Right atrium auricular region (tissue), 2 donors: Measurements from ENCODE around the gene UBE2Q2. TPM values are rescaled to one million over a fixed set of nuclear protein-coding genes. Genes with fewer than 3 reads are reported as not detected.
A peak's percentile ranks its signal among the peaks of the same experiment; 100 is the strongest.

Source experiments
- DNase-seq: peaks from one replicate; pipeline ENCODE4 v3.0.0-alpha.2; 2019; ENCODE audit warnings: low spot score
- H3K27ac ChIP-seq, 2 donors: fragments of 200-600 bp; sonication (generic); 1 replicate in 1 of 2; 2 replicates in 1 of 2; pipeline ENCODE4 v1.5.1; 2016 to 2019
- H3K27me3 ChIP-seq, 2 donors: fragments of 200-600 bp; sonication (generic); one replicate each; pipeline versions ENCODE4 v1.5.1 to v1.6.0; 2017 to 2019
- H3K36me3 ChIP-seq: fragments of 200-600 bp; sonication (generic); one replicate; pipeline ENCODE4 v1.5.1; 2016
- H3K4me1 ChIP-seq, 2 donors: fragments of 200-600 bp; sonication (generic); one replicate each; pipeline versions ENCODE4 v1.5.1 to v1.6.0; 2017 to 2019
- H3K4me3 ChIP-seq, 2 donors: fragments of 200-600 bp; sonication (generic); 1 replicate in 1 of 2; 2 replicates in 1 of 2; pipeline ENCODE4 v1.5.1; 2017 to 2019; ENCODE audit warnings: mild to moderate bottlenecking in 1 of 2, moderate library complexity in 1 of 2
- H3K9me3 ChIP-seq, 2 donors: fragments of 200-600 bp; sonication (generic); one replicate each; pipeline ENCODE4 v1.5.1; 2019
- total RNA-seq, 2 donors: library from RNA; depleted of rRNA; stranded (reverse); fragments of >200 nt; gene quantifications; one replicate each; pipeline ENCODE4 v1.1.0, GENCODE V29; 2016
- TF ChIP-seq, protein P1 (sequence below), 2 donors: fragments of 200-600 bp; sonication (generic); IDR thresholded peaks; one replicate each; pipeline ENCODE4 v1.5.1; 2019; ENCODE audit warnings: antibody characterized with exemption in 2 of 2

UBE2Q2 gene
- total RNA-seq, 2 donors from 2014 or later = 19.3 to 30.4 TPM

DNA sequence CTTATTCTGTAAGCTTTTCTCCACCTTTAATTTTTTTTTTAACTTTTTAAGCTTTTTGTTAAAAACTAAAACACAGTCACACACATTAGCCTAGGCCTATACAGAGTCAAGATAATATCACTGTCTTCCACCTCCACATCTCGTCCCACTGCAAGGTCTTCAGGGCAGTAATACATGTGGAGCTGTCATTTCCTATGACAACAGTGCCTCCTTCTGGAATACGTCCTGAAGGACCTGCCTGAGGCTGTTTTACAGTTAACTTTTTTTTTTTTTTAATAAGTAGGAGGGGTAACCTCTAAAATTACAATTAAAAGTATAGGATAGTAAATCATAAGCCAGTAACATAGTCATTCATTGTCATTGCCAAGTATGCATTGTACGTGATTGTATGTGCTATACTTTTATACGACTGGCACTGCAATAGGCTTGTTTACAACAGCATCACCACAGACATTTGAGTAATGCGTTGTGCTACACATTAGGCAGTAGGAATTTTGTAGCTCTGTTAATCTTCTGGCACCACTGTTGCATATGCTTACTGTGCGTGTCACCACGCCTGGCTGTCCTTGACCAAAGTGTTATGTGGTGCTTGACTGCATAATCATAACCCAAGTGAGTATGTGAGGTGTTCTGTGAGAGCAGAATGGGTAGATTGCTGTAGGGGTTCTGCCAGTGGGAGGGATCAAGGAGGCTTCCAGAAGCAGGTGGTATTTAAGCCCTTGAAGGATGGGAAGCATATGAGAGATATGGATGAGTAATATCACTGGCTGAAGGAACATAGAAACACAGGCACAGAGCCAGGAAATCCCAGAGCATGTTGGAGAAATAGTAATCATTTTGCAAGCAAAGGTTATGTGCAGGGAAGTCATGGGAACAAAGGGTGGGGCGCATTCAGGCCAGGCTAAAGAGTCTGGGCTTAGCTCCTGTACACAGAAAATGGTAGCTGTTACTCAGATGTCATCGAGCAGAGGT, 78.8 kb downstream of the UBE2Q2 start:
- DNase-seq = no peak
- H3K27me3 ChIP-seq = no peaks in the 10 kb centered on the region
- no peak overlapping the region for H3K27ac ChIP-seq
- no peak overlapping the region for H3K4me3 ChIP-seq
- TF ChIP-seq, protein P1, sequence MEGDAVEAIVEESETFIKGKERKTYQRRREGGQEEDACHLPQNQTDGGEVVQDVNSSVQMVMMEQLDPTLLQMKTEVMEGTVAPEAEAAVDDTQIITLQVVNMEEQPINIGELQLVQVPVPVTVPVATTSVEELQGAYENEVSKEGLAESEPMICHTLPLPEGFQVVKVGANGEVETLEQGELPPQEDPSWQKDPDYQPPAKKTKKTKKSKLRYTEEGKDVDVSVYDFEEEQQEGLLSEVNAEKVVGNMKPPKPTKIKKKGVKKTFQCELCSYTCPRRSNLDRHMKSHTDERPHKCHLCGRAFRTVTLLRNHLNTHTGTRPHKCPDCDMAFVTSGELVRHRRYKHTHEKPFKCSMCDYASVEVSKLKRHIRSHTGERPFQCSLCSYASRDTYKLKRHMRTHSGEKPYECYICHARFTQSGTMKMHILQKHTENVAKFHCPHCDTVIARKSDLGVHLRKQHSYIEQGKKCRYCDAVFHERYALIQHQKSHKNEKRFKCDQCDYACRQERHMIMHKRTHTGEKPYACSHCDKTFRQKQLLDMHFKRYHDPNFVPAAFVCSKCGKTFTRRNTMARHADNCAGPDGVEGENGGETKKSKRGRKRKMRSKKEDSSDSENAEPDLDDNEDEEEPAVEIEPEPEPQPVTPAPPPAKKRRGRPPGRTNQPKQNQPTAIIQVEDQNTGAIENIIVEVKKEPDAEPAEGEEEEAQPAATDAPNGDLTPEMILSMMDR (IDR thresholded peaks at IDR 0.05) = peak in 1 of 2 donors; percentile 46
- peaks cover 5% of the 10 kb centered on the region for H3K36me3 ChIP-seq
- no peaks in the 10 kb centered on the region for H3K9me3 ChIP-seq
- H3K4me1 ChIP-seq = peaks cover 0 to 27% of the 10 kb centered on the region in 2 donors

DNA sequence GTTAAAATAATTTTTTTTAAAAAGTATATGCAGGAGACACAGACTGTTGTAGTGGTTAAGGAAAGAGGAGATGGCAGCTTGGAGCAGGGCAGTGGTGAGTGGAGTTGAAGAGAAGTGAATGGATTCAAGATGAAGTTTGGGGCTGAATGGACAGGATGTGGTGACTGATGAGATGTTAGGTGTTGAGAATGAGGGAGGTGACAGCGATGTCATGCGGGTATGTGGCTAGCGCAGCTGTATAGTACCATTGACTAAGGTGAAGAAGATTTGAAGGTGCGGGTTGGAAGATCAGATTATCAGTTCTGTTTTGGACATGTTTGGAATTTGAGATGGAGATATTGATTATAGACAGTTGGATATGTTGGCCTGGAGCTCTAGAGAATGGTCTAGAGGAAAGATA, 80.5 kb downstream of the UBE2Q2 start:
- TF ChIP-seq, protein P1 (IDR thresholded peaks at IDR 0.05) = no peak
- no peak for DNase-seq
- no peaks in the 10 kb centered on the region for H3K36me3 ChIP-seq
- H3K27me3 ChIP-seq = no peaks in the 10 kb centered on the region
- H3K9me3 ChIP-seq = no peaks in the 10 kb centered on the region
- H3K4me1 ChIP-seq = peaks cover 0 to 27% of the 10 kb centered on the region in 2 donors
- H3K27ac ChIP-seq = no peak overlapping the region
- no peak overlapping the region for H3K4me3 ChIP-seq

DNA sequence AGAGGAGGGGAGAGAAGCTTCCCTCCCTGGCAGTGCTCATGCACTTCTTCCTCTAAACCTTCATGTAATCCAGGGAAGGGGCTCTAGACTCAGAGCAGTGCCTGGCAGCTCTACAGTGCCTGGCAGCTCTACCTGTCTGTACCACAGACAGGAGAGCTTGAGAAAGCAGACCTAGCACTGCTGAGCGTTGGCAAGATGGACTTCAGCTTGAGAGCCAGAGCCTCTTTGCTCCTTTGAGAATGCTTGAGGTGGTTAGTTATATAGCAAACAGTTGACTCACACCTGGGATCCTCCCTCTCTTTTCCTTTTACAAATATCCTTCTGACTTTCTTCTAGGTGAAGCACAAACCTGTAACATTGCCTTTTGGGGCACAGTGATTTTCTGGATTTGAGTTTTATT, 81.3 kb downstream of the UBE2Q2 start:
- TF ChIP-seq, protein P1 (IDR thresholded peaks at IDR 0.05) = no peak
- Histone ChIP-seq H3K9me3 (no peaks in the 10 kb centered on the region), H3K27me3 (no peaks in the 10 kb centered on the region), H3K27ac (no peak overlapping the region), H3K4me3 (no peak overlapping the region), H3K4me1 (peaks cover 0 to 27% of the 10 kb centered on the region in 2 donors), H3K36me3 (no peaks in the 10 kb centered on the region)
- no peak for DNase-seq

DNA sequence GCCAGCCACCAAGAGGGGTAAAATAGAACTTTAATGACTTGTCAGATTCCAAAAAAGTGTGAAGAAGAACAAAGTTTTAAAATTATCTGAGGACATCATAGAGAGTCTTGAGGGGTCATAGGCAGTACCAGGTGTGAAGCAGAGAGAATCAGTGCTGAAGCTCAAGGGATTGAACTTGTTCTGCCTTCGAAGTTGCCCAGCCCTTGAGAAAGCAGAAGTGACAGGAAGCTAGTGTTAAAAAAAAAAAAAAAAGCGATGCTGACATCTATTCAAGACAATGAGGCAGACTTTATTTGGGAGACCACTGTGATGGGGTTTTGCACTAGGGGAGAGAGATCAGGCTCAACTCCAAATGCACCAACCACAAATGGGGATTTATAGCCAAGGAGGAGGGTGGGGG, 82.2 kb downstream of the UBE2Q2 start:
- TF ChIP-seq, protein P1 (IDR thresholded peaks at IDR 0.05) = no peak
- Histone ChIP-seq H3K27ac (no peak overlapping the region), H3K27me3 (no peaks in the 10 kb centered on the region), H3K36me3 (no peaks in the 10 kb centered on the region), H3K9me3 (no peaks in the 10 kb centered on the region), H3K4me3 (no peak overlapping the region), H3K4me1 (peaks cover 0 to 27% of the 10 kb centered on the region in 2 donors)
- DNase-seq = no peak

DNA sequence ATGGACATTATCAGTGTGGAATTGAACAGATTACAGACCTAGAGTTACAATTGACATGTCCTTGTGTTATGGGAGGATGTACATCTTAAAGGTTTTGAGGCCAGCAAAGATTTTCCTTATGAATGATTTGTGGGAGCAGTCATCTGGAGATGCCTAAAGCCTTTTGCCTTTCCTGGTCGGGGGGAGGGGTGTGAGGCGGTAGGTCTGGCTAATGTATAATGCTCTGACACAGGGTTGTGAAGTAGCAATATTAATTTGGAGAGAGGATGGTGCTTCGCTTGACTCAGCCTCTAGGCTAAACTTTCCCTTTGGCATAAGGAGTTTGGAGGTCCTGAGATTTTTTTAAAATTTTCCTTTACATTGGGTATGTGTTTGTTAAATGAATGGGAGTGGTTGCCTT, 83.7 kb downstream of the UBE2Q2 start:
- Histone ChIP-seq H3K4me1 (peaks cover 0 to 25% of the 10 kb centered on the region in 2 donors), H3K36me3 (no peaks in the 10 kb centered on the region), H3K27me3 (no peaks in the 10 kb centered on the region), H3K27ac (no peak overlapping the region), H3K4me3 (no peak overlapping the region), H3K9me3 (no peaks in the 10 kb centered on the region)
- DNase-seq = no peak
- TF ChIP-seq, protein P1 (IDR thresholded peaks at IDR 0.05) = no peak
